ENCODE data around the gene TRUB2.

- TF ChIP-seq POLR2AphosphoS5 (IDR thresholded peaks at IDR 0.05; ENCODE audit: low read depth, low read length) = no peak
- no peak for TF ChIP-seq TAF1 (IDR thresholded peaks at IDR 0.05; ENCODE audit: borderline replicate concordance, low read depth, low read length)
- no peak for TF ChIP-seq POLR2A (IDR thresholded peaks at IDR 0.05; ENCODE audit: low read depth, low read length)
Observed at GRCh38 chr9:128292009-128292408, 30.2 kb downstream of the TRUB2 start.

Data from GM12892 (cell line).